Measurements from ENCODE around the gene WDSUB1. TPM values are rescaled to one million over a fixed set of nuclear protein-coding genes. Genes with fewer than 3 reads are reported as not detected.

The WDSUB1 gene
- total RNA-seq, 1 experiment from 2014 or later = 7.7 TPM

DNA sequence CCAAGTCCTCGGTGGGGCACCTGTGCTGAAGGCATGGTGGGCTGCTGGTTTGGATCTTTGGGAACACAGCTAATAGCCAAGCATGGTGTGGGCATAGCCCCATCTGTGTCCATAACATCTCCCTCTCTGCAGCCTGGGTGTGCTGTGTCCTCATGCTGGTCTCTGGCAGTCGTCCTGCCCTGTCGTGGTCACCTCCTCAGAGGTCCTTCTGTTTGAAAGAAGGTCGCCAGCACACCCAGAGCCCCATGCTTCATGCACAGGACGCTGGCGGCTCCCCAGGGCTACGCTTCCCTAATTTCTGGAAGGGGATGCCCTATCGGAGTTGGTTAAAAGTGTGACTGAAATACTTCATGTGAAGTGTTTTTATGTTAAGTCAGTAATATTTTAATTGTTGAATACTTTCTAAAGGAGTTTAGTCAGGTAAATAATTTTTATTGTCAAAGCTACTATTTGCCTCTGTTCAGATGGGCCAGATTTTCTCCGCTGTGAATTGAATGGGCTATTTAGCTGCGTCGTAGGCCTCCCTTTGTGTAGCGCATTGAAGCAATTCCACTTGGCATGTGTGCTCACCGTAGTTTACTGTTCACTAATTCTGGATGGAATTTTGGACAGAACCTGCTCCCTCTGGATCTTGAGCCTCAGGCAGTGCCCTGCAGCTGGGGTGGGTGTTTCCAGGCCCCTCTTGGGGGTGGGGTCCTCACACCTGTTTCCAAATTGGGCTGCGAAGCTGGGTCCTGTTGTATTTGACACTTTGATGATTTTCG is 81.9 kb downstream of the WDSUB1 start:
- no peaks in the 10 kb centered on the region for H3K27me3 ChIP-seq (ENCODE audit: control insufficient read depth, insufficient read depth, low read length)
- in situ Hi-C loops (cut with HindIII; ENCODE audit: low pct_unique_long_range_greater_than_20kb, low sequenced_read_pairs) (no loop called here), intact Hi-C loops (cut with micrococcal nuclease; ENCODE audit: unreplicated experiment) (no loop called here)
- ChIA-PET POLR2A (no interaction called here), CTCF (no interaction called here)
- H3K4me1 ChIP-seq (ENCODE audit: control insufficient read depth, insufficient read depth, low read length) = no peaks in the 10 kb centered on the region
- DNase-seq (ENCODE audit: low read depth, low spot score) (no peak), ATAC-seq (no peak)
- peaks cover 6% of the 10 kb centered on the region; the same call in 1 of the 2 replicates for H3K36me3 ChIP-seq (ENCODE audit: control insufficient read depth, insufficient read depth, low read length)
- no peak overlapping the region for H3K4me3 ChIP-seq (ENCODE audit: low read depth in 2 of 2, low read length in 2 of 2)
- H3K27ac ChIP-seq (ENCODE audit: low read length) = no peak overlapping the region
- H3K9me3 ChIP-seq (ENCODE audit: control insufficient read depth, insufficient read depth, low read depth, low read length) = no peaks in the 10 kb centered on the region
- BruUV-seq (replicated peaks) = no TSS peak
- TF ChIP-seq POLR2AphosphoS5 (IDR thresholded peaks at IDR 0.05; ENCODE audit: low read depth, low read length) (no peak), SIN3A (IDR thresholded peaks at IDR 0.05; ENCODE audit: borderline replicate concordance, insufficient read depth, low read depth, low read length) (no peak), TCF7L2 (IDR thresholded peaks at IDR 0.05; ENCODE audit: low read depth, low read length) (no peak), REST (IDR thresholded peaks at IDR 0.05; ENCODE audit: insufficient read depth in 1 of 2, low read depth in 2 of 2, low read length in 1 of 2) (no peak), CTCF (IDR thresholded peaks at IDR 0.05) (no peak)

DNA sequence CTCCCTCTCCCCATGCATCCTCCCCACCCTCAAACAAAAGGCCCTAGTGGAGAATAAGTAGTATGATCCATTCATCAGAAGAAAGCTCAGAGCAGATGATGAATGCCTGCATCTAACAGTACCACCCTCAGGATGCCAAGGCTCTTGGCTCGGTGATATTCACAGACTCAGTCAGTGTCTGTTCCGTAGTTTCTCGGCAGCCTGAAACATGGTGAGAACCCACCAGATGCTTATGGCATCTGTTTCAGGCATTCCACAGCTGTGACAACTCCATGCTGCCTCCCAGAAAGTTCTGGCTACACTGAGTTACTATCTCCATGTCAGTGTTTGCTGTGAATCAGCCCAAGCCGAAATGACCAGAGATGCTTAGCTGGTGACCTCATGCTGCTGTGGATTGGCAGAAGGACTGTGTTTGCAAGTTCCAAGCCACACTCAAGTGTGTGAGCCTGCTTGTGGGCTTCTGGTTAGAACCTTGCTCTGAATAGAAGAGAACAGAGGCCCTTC is 83.9 kb downstream of the WDSUB1 start:
- ATAC-seq (no peak; the same call in 1 of the 2 replicates), DNase-seq (ENCODE audit: low read depth, low spot score) (no peak)
- H3K9me3 ChIP-seq (ENCODE audit: control insufficient read depth, insufficient read depth, low read depth, low read length) = no peaks in the 10 kb centered on the region
- no peaks in the 10 kb centered on the region for H3K27me3 ChIP-seq (ENCODE audit: control insufficient read depth, insufficient read depth, low read length)
- H3K36me3 ChIP-seq (ENCODE audit: control insufficient read depth, insufficient read depth, low read length) = peaks cover 13% of the 10 kb centered on the region
- intact Hi-C loops (cut with micrococcal nuclease; ENCODE audit: unreplicated experiment) = no loop called here
- no TSS peak for BruUV-seq (replicated peaks)
- TF ChIP-seq SIN3A (IDR thresholded peaks at IDR 0.05; ENCODE audit: borderline replicate concordance, insufficient read depth, low read depth, low read length) (no peak), POLR2AphosphoS5 (IDR thresholded peaks at IDR 0.05; ENCODE audit: low read depth, low read length) (no peak), TCF7L2 (IDR thresholded peaks at IDR 0.05; ENCODE audit: low read depth, low read length) (no peak), CTCF (IDR thresholded peaks at IDR 0.05) (no peak), REST (IDR thresholded peaks at IDR 0.05; ENCODE audit: insufficient read depth in 1 of 2, low read depth in 2 of 2, low read length in 1 of 2) (no peak)
- in situ Hi-C loops (cut with HindIII; ENCODE audit: low pct_unique_long_range_greater_than_20kb, low sequenced_read_pairs) = no loop called here
- H3K27ac ChIP-seq (ENCODE audit: low read length) = no peak overlapping the region
- no peak overlapping the region for H3K4me3 ChIP-seq (ENCODE audit: low read depth in 2 of 2, low read length in 2 of 2)
- POLR2A ChIA-PET = no interaction called here
- no peaks in the 10 kb centered on the region for H3K4me1 ChIP-seq (ENCODE audit: control insufficient read depth, insufficient read depth, low read length)
- CTCF ChIA-PET = no interaction called here
